Measurements from ENCODE around the gene IKZF1. TPM values are rescaled to one million over a fixed set of nuclear protein-coding genes. Genes with fewer than 3 reads are reported as not detected.

The IKZF1 gene
- total RNA-seq, 1 experiment from 2014 or later: 3.7 TPM

DNA sequence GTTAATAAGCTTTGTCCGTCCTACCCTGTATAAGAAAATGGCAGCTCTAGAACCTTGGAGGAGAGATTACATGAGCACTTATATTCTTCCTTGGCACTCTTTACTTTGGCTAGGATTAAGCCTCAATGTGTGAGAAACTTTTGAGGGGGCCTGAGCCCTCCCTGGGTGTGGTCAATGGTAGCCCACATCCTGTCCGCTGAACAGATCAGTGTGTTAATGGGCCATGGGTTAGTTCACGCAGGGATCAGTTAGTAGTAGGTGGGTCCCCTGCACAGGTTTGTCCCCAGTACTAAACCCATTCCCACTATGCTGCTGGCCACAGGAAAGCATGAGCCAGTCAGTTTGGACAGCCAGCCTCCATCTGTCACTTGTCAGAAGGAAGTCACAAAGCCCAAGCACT lies 20.2 kb upstream of the IKZF1 start:
- ChIA-PET CTCF (no interaction called here), POLR2A (ENCODE audit: low non-redundant PET) (no interaction called here)
- no peaks in the 10 kb centered on the region for H3K9me3 ChIP-seq (ENCODE audit: low read depth, low read length, poor library complexity, severe bottlenecking)
- TF ChIP-seq EZH2 (IDR thresholded peaks at IDR 0.05; ENCODE audit: borderline replicate concordance, low read depth, low read length, poor library complexity, severe bottlenecking): no peak
- TF ChIP-seq, protein P1, sequence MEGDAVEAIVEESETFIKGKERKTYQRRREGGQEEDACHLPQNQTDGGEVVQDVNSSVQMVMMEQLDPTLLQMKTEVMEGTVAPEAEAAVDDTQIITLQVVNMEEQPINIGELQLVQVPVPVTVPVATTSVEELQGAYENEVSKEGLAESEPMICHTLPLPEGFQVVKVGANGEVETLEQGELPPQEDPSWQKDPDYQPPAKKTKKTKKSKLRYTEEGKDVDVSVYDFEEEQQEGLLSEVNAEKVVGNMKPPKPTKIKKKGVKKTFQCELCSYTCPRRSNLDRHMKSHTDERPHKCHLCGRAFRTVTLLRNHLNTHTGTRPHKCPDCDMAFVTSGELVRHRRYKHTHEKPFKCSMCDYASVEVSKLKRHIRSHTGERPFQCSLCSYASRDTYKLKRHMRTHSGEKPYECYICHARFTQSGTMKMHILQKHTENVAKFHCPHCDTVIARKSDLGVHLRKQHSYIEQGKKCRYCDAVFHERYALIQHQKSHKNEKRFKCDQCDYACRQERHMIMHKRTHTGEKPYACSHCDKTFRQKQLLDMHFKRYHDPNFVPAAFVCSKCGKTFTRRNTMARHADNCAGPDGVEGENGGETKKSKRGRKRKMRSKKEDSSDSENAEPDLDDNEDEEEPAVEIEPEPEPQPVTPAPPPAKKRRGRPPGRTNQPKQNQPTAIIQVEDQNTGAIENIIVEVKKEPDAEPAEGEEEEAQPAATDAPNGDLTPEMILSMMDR (conservative IDR thresholded peaks at IDR 0.05; ENCODE audit: low read depth, low read length): no peak
- intact Hi-C loops (cut with micrococcal nuclease; ENCODE audit: unreplicated experiment): no loop called here
- no TSS peak for BruUV-seq (replicated peaks)
- no peaks in the 10 kb centered on the region for H3K36me3 ChIP-seq (ENCODE audit: insufficient read depth, low read length, poor library complexity, severe bottlenecking)
- no peak overlapping the region for H3K4me3 ChIP-seq (ENCODE audit: low read depth, low read length, poor library complexity, severe bottlenecking)
- DNase-seq (ENCODE audit: low spot score): no peak
- no peaks in the 10 kb centered on the region for H3K4me1 ChIP-seq (ENCODE audit: insufficient read depth, low read length, poor library complexity, severe bottlenecking)
- H3K27ac ChIP-seq (ENCODE audit: low read depth, low read length, poor library complexity, severe bottlenecking): no peak overlapping the region
- no peaks in the 10 kb centered on the region for H3K27me3 ChIP-seq (replicated peaks; ENCODE audit: insufficient read depth, low read depth, low read length, poor library complexity)

DNA sequence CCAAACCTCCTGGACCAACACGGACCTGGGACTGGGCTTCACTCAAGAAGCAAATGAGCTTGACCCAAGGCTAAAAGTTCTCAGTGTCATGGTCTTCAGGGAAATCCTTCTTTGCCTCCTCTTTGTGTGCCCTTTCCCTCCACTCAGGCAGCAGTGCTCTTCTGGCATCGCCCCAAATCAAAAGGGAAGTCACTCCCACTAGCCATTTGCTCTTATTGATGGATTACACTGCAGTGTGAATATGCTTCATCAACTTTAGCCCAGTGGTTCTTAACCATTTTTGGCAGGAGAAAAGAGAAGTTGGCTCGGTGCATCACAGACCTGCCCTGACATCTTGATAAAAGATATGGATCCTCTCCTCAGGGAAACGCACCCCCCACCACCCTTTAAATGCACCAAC lies 19.2 kb upstream of the IKZF1 start:
- Histone ChIP-seq H3K36me3 (ENCODE audit: insufficient read depth, low read length, poor library complexity, severe bottlenecking) (no peaks in the 10 kb centered on the region), H3K27ac (ENCODE audit: low read depth, low read length, poor library complexity, severe bottlenecking) (no peak overlapping the region), H3K9me3 (ENCODE audit: low read depth, low read length, poor library complexity, severe bottlenecking) (no peaks in the 10 kb centered on the region), H3K27me3 (replicated peaks; ENCODE audit: insufficient read depth, low read depth, low read length, poor library complexity) (no peaks in the 10 kb centered on the region), H3K4me1 (ENCODE audit: insufficient read depth, low read length, poor library complexity, severe bottlenecking) (no peaks in the 10 kb centered on the region), H3K4me3 (ENCODE audit: low read depth, low read length, poor library complexity, severe bottlenecking) (no peak overlapping the region)
- intact Hi-C loops (cut with micrococcal nuclease; ENCODE audit: unreplicated experiment): no loop called here
- CTCF ChIA-PET: no interaction called here
- TF ChIP-seq, protein P1 (conservative IDR thresholded peaks at IDR 0.05; ENCODE audit: low read depth, low read length): no peak
- no peak for TF ChIP-seq EZH2 (IDR thresholded peaks at IDR 0.05; ENCODE audit: borderline replicate concordance, low read depth, low read length, poor library complexity, severe bottlenecking)
- BruUV-seq (replicated peaks): no TSS peak
- POLR2A ChIA-PET (ENCODE audit: low non-redundant PET): no interaction called here
- DNase-seq (ENCODE audit: low spot score): no peak

- Histone ChIP-seq H3K4me3 (ENCODE audit: low read depth, low read length, poor library complexity, severe bottlenecking) (no peak overlapping the region), H3K27ac (ENCODE audit: low read depth, low read length, poor library complexity, severe bottlenecking) (no peak overlapping the region), H3K9me3 (ENCODE audit: low read depth, low read length, poor library complexity, severe bottlenecking) (no peaks in the 10 kb centered on the region), H3K36me3 (ENCODE audit: insufficient read depth, low read length, poor library complexity, severe bottlenecking) (no peaks in the 10 kb centered on the region), H3K4me1 (ENCODE audit: insufficient read depth, low read length, poor library complexity, severe bottlenecking) (no peaks in the 10 kb centered on the region), H3K27me3 (replicated peaks; ENCODE audit: insufficient read depth, low read depth, low read length, poor library complexity) (no peaks in the 10 kb centered on the region)
- intact Hi-C loops (cut with micrococcal nuclease; ENCODE audit: unreplicated experiment): no loop called here
- no TSS peak for BruUV-seq (replicated peaks)
- no peak for DNase-seq (ENCODE audit: low spot score)
- ChIA-PET POLR2A (ENCODE audit: low non-redundant PET) (no interaction called here), CTCF (no interaction called here)
- TF ChIP-seq EZH2 (IDR thresholded peaks at IDR 0.05; ENCODE audit: borderline replicate concordance, low read depth, low read length, poor library complexity, severe bottlenecking): no peak
- TF ChIP-seq, protein P1 (conservative IDR thresholded peaks at IDR 0.05; ENCODE audit: low read depth, low read length): no peak
Observed at GRCh38 chr7:50287129-50287528, 17.4 kb upstream of the IKZF1 start.

Data from A673 (cell line).